SIG-M5 (cell line): ENCODE measurements around the gene OR8B12.
"Not testable (repeated sequence)": the region's sequence is repeated elsewhere in the genome, so short reads cannot be mapped to it uniquely, and the experiment has no call there.

Source experiments
- DNase-seq: peaks from one replicate; lab custom pipeline; 2025; lab: John Stamatoyannopoulos, UW

Gene OR8B12

DNA sequence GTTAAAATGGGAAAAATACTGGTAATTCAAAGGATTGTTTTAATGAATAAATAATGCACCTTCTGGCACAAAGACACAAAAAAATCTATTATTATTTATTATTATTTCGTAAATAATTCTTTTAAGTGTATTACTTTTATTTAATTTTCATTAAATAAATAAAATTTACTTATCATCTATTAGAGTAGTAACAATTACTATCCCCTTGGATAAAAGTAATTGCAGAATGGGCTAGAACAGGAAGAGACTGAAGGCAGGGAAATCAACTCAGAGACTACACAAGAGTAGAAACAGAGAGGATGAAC is 23.0 kb downstream of the OR8B12 start:
- DNase-seq, result no peak

DNA sequence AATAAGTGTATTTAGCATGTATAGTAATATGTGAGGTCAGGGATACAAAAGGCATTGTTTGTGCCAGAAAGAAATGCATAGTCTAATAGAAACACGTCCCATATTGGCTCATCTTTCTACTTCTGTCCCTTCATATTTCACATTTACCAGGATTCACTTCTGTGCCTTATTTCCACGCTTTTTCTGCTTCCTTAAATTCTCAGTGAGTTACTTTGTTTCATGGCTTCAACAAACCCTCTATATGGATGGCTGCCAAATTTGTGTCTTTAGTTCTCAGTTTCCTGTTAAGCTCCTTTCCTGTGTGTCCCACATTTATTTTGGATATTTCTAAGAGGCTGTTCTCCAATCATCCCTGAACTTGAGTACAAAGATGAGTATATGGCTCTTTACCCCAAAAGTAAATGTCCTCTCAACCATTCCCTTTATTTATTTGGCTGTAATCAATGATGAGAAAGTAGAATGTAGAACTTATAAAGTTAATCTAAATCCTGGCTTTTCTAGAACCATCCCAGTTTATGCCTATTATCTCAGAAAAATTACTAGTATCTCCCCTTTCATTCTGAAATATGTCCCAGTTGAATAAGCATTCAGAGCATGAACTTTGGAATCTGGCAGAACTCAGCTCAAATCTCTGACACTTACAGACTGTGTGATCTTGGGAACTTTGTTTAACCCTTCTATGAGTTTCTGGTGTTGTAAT is 23.5 kb downstream of the OR8B12 start:
- DNase-seq, result no peak

DNA sequence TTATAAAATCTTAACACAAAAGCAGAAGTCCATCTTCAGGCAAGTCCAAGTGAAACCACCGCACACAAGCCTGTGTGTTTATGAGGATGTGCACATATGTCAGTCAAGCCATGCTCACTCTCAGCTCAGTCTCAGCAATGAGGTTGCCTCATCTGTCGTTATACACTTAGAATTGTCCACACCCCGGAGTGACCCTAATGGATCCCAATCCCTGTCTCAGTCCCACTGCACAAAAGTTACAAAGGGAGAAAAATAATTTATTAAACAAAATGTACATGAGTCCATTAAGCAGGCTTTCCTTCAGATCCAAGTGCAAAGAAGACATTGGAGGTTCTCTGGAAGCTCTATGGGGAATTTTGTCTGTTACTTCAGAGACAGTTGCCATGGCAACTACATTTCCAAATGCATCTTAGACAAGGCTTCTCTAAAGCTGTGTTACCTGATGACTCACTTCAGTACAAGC is 24.4 kb downstream of the OR8B12 start:
- DNase-seq, result no peak

DNA sequence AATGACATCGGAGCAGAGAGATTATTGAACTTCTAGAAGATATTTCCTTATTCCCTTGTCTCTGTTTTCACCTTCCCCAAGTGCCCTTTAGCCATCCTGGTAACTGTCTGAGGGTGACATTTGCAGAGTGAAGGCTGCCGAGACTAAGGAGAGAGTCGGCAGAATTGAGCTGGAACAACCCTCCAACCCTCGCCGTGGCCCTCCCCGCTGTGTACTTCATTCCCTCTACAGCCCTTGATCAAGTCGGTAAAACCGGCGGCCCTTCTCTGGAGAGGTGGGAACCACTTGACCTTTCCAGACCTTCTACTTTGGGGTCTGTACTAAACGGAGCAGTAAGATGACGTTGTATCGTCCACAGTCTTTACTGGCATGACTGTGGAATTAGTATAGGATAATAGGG is 26.1 kb downstream of the OR8B12 start:
- no peak for DNase-seq

DNA sequence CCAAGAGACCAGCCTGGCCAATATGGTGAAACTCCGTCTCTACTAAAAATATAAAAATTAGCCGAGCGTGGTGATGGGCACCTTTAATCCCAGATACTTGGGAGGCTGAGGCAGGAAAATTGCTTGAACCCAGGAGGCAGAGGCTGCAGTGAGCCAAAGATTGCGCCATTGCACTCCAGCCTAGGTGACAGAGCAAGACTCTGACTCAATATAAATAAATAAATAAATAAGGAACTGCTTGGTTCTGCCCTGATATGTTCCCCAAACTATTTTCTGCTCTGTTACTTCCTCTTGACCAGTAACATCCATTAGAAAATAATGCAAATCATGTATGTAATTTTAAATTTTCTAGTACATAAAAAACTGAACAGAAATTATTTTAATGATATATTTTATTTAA is 28.8 kb downstream of the OR8B12 start:
- DNase-seq, result not testable (repeated sequence)

DNA sequence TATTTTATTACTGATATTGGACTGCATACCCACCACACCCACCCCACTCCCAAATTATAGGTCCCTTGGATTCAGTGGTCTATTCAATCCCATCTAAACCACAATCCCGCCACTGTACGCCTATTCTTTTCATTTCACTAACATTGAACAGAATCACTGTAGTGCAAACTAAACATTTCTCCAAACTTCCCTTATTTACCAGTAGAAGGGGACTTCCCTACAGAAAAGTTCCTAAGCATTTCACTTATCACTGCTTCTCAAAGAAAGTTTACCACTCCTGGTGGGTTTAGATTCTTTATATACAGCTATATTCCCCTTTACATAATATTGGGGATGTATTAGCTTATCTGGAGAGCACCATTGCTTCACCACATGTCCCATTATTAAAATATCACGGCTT is 29.3 kb downstream of the OR8B12 start:
- no peak for DNase-seq

DNA sequence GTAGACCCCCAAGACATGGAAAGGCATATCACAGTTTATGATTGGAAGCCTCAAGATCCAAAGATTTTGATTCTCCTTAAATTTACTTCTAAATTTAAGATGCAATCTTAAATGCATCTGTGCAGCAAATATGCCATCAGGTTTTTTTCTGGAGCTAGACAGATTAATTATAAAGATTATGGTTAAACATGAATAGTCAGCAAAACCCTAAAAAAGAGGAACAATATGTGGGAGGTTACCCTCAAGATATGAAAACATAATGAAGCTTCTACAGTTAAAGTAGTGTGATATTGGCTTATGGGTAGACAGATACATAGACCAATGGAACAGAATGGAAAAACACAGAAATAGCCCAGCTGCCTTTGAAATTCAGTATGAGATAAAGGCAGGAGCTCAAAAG is 31.7 kb downstream of the OR8B12 start:
- no peak for DNase-seq

DNA sequence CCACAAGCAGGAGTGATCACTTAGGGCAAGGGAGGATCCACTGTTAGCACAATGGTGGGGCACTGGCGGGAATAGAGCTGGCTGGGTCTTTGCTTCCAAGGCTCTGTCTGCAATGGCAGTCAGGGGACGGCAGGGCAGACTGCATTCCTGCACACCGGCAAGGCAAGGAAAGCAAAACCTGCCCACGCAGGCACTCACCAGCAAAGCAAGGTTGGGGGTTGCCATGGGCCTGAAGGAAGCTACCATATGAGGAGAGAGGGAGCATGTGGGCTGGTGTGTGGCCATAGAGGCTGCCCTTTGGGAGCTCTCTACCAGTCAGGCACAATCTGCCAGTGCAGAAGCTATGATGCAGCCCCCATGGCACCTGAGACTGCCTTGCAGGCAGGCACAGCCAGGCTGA is 33.2 kb downstream of the OR8B12 start:
- no peak for DNase-seq

DNA sequence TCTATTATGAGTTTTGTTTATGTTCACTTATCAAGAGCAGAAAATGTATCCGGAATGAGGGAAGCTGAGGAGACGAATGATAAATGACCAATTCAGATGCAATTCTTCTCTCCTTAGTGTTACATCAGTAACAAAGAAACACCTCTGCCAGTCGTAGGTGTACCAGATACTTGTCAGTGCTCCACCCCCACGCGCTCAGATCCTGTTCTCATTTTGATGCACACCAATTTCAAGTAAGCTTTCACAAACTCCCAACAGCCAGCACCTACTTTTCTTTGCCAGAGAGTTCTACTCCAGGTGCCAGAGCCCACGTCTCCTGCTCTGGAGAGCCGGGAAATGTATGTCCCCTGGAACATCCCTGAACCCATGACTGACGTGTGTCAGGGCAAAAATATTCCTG is 43.7 kb downstream of the OR8B12 start:
- DNase-seq, result no peak

DNA sequence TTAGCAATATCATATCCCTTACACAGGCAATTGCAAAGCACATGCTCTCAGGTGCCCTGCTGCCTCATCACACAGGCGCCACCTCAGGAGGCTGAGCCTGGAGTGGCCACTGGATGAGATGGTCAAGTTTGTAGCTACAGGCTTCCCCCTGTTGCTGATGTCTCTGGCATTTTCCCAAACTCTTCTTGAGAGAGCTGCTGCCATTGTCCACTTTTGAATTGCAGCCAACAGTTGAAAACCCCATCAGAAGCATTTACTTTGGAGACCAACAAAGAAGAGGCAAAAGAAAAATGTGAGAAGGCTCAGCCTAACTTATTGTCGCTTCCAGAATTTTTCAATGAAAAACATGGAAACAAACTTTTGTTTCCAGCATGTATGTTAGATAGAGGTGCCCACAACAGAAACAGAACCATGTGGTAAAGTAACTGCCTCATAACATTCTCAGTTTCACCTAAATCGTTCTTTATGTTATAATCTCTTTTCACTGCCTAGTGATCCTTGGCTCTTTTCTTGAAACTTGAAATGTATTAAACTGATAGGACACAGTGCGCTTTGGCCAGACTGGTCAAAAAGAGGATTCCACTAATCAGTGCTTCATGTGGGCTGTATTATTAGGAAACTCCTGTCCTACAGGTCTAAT is 50.3 kb downstream of the OR8B12 start:
- DNase-seq, result no peak
